Spleen (tissue), 11 donors: ENCODE measurements around the gene PPP1R12B. TPM values are rescaled to one million over a fixed set of nuclear protein-coding genes. Genes with fewer than 3 reads are reported as not detected.
A peak's percentile ranks its signal among the peaks of the same experiment; 100 is the strongest.

Experiments used
- DNase-seq: peaks from one replicate; pipeline ENCODE4 v3.0.0-alpha.2; 2020
- H3K27ac ChIP-seq, 8 donors: fragments of 200-600 bp; sonication (generic) in 7 of 8; 1 replicate in 4 of 8; 2 replicates in 4 of 8; pipeline versions ENCODE4 v1.5.0 to v1.8.0; 2016 to 2021; ENCODE audit warnings: inconsistent platforms in 4 of 8, mild to moderate bottlenecking in 4 of 8, moderate library complexity in 1 of 8
- H3K27me3 ChIP-seq, 7 donors: fragments of 200-600 bp; sonication (generic) in 6 of 7; replicated peaks in 1 of 7; 1 replicate in 4 of 7; 2 replicates in 3 of 7; pipeline versions ENCODE4 v1.5.0 to v1.8.0; 2016 to 2021; ENCODE audit warnings: inconsistent platforms in 3 of 7, mild to moderate bottlenecking in 1 of 7
- H3K36me3 ChIP-seq, 6 donors: fragments of 200-600 bp; sonication (generic) in 5 of 6; 1 replicate in 4 of 6; 2 replicates in 2 of 6; pipeline versions ENCODE4 v1.5.0 to v1.8.0; 2016 to 2021; ENCODE audit warnings: inconsistent platforms in 2 of 6
- H3K4me1 ChIP-seq, 6 donors: fragments of 200-600 bp; sonication (generic) in 5 of 6; 1 replicate in 3 of 6; 2 replicates in 3 of 6; pipeline versions ENCODE4 v1.5.0 to v1.8.0; 2016 to 2021; ENCODE audit warnings: inconsistent platforms in 3 of 6
- H3K4me3 ChIP-seq, 8 donors: fragments of 200-600 bp; sonication (generic) in 7 of 8; 1 replicate in 4 of 8; 2 replicates in 4 of 8; pipeline versions ENCODE4 v1.5.0 to v1.8.0; 2016 to 2021; ENCODE audit warnings: inconsistent platforms in 4 of 8, mild to moderate bottlenecking in 4 of 8, moderate library complexity in 2 of 8
- H3K9me3 ChIP-seq, 8 donors: fragments of 200-600 bp; sonication (generic) in 7 of 8; 1 replicate in 4 of 8; 2 replicates in 4 of 8; pipeline versions ENCODE4 v1.5.0 to v1.8.0; 2016 to 2021; ENCODE audit warnings: inconsistent platforms in 4 of 8
- CTCF ChIP-seq, 11 experiments: fragments of 200-600 bp in 7 of 11; fragments of 450-650 bp in 4 of 11; sonication (generic) in 4 of 11; IDR thresholded peaks in 8 of 11; conservative IDR thresholded peaks in 3 of 11; 1 replicate in 7 of 11; 2 replicates in 4 of 11; pipeline versions ENCODE4 v1.4.0 to v1.8.0; 2016 to 2021; ENCODE audit warnings: antibody characterized with exemption in 11 of 11, inconsistent platforms in 4 of 11, mild to moderate bottlenecking in 1 of 11
- POLR2A ChIP-seq, 3 donors: fragments of 450-650 bp; IDR thresholded peaks; one replicate each; pipeline ENCODE4 v1.5.1; 2017; ENCODE audit warnings: antibody characterized with exemption in 3 of 3, mild to moderate bottlenecking in 1 of 3
- POLR2AphosphoS5 ChIP-seq, 3 donors: sonication (generic); formaldehyde crosslinking; IDR thresholded peaks; one replicate each; pipeline ENCODE4 v1.5.1; 2017; ENCODE audit warnings: antibody characterized with exemption in 3 of 3
- WGBS, 5 donors: extraction: QIAGEN DNeasy Blood & Tissue Kit in 3 of 5; methylation state at CpG; one replicate each; pipeline versions ENCODE4 v1.1.5 to v1.1.7; 2013 to 2018; 5-methylcytosine and 5-hydroxymethylcytosine counted together
- intact Hi-C: fragments of 100-400 bp; cut with DNase I; formaldehyde crosslinking; loops from one replicate; pipeline ENCODE4 v1.15.0; 2023; ENCODE audit warnings: low total_unique reads
- polyA plus RNA-seq, 3 donors: library from polyadenylated mRNA; stranded (reverse); fragments of 200-250 nt; gene quantifications; one replicate each; pipeline ENCODE4 v1.2.1, GENCODE V29; 2013
- total RNA-seq, 7 donors: library from RNA; depleted of rRNA in 3 of 7; stranded (reverse); fragments of >200 nt in 3 of 7; fragmentation: NEBNext Ultra II Directional in 4 of 7; extraction: Animal tissue kit (Norgen Biotek cat#: 25700) in 4 of 7; gene quantifications; one replicate each; pipeline versions ENCODE4 v1.1.0 to v1.2.1, GENCODE V29; 2016 to 2021
- donor health status: healthy with polysubstance abuse.
- donor health status: DM: no; HTN: no; CAD: no; lungs with moderate emphysema.
- donor health status: DM: no; HTN: no; CAD: no.
- donor health status: Bipolar disorder and iron deficiency.
- donor health status: healthy.
- donor health status: DM: no; HTN: no; CAD: no.
- donor health status: DM: yes; HTN: yes; CAD: no.

PPP1R12B gene
- total and polyA plus RNA-seq, 10 donors, result 2.4 to 124 (median 73.7) TPM

GRCh38 chr1:202329891-202330290 lies 18.6 kb upstream of the PPP1R12B start:
- Histone ChIP-seq H3K4me1 (no peaks in the 10 kb centered on the region), H3K27me3 (no peaks in the 10 kb centered on the region), H3K9me3 (no peaks in the 10 kb centered on the region), H3K27ac (no peak overlapping the region), H3K4me3 (no peak overlapping the region), H3K36me3 (peaks cover 0 to 56% (median 2%) of the 10 kb centered on the region in 6 donors)
- no peak for DNase-seq
- intact Hi-C loops, result no loop called here
- TF ChIP-seq POLR2A (IDR thresholded peaks at IDR 0.05), result no peak
- TF ChIP-seq CTCF (IDR thresholded peaks at IDR 0.05 in 8 of 11, conservative IDR thresholded peaks at IDR 0.05 in 3 of 11), result no peak
- TF ChIP-seq POLR2AphosphoS5 (IDR thresholded peaks at IDR 0.05), result no peak

- Histone ChIP-seq H3K27me3 (no peaks in the 10 kb centered on the region), H3K27ac (no peak overlapping the region), H3K36me3 (peaks cover 0 to 65% (median 2%) of the 10 kb centered on the region in 6 donors), H3K4me3 (no peak overlapping the region), H3K4me1 (no peaks in the 10 kb centered on the region), H3K9me3 (no peaks in the 10 kb centered on the region)
- 74 to 86% (median 82%) methylated on average over 4 of the region's 4 CpGs for WGBS, 5 donors
- intact Hi-C loops, result no loop called here
- TF ChIP-seq CTCF (IDR thresholded peaks at IDR 0.05 in 8 of 11, conservative IDR thresholded peaks at IDR 0.05 in 3 of 11), result no peak
- DNase-seq, result no peak
Measured at GRCh38 chr1:202333861-202334260, 14.6 kb upstream of the PPP1R12B start.

- no peak overlapping the region for H3K4me3 ChIP-seq
- H3K9me3 ChIP-seq, result no peaks in the 10 kb centered on the region
- no peak for DNase-seq
- TF ChIP-seq CTCF (IDR thresholded peaks at IDR 0.05 in 8 of 11, conservative IDR thresholded peaks at IDR 0.05 in 3 of 11), result peak; percentile 43 to 83 (median 74)
- TF ChIP-seq POLR2A (IDR thresholded peaks at IDR 0.05), result no peak
- 61 to 73% (median 66%) methylated on average over 4 of the region's 4 CpGs for WGBS, 5 donors
- intact Hi-C loops, result no loop called here
- H3K4me1 ChIP-seq, result peaks cover 0 to 45% (median 27%) of the 10 kb centered on the region in 6 donors
- H3K27ac ChIP-seq, result no peak overlapping the region
- H3K27me3 ChIP-seq, result no peaks in the 10 kb centered on the region
- no peaks in the 10 kb centered on the region for H3K36me3 ChIP-seq
Measured at GRCh38 chr1:202343652-202344349, 4.7 kb upstream of the PPP1R12B start.

- 49 to 51% (median 51%) methylated on average over 6 of the region's 6 CpGs for WGBS, 5 donors
- H3K27ac ChIP-seq, result peak overlapping the region in 7 of 8 donors; percentile 87 to 95 (median 92)
- no peak for DNase-seq
- no peaks in the 10 kb centered on the region for H3K9me3 ChIP-seq
- no peaks in the 10 kb centered on the region for H3K36me3 ChIP-seq
- intact Hi-C loops, result no loop called here
- no peak for TF ChIP-seq POLR2AphosphoS5 (IDR thresholded peaks at IDR 0.05)
- no peak for TF ChIP-seq CTCF (IDR thresholded peaks at IDR 0.05 in 8 of 11, conservative IDR thresholded peaks at IDR 0.05 in 3 of 11)
- no peak for TF ChIP-seq POLR2A (IDR thresholded peaks at IDR 0.05)
- peaks cover 10 to 58% (median 31%) of the 10 kb centered on the region in 6 donors for H3K4me1 ChIP-seq
- H3K27me3 ChIP-seq, result no peaks in the 10 kb centered on the region
- H3K4me3 ChIP-seq, result peak overlapping the region in 5 of 8 donors; percentile 88 to 97 (median 91)
Measured at GRCh38 chr1:202348005-202348508, 442 bp upstream of the PPP1R12B start.
